ENCODE data around the gene GNAI2.

DNA sequence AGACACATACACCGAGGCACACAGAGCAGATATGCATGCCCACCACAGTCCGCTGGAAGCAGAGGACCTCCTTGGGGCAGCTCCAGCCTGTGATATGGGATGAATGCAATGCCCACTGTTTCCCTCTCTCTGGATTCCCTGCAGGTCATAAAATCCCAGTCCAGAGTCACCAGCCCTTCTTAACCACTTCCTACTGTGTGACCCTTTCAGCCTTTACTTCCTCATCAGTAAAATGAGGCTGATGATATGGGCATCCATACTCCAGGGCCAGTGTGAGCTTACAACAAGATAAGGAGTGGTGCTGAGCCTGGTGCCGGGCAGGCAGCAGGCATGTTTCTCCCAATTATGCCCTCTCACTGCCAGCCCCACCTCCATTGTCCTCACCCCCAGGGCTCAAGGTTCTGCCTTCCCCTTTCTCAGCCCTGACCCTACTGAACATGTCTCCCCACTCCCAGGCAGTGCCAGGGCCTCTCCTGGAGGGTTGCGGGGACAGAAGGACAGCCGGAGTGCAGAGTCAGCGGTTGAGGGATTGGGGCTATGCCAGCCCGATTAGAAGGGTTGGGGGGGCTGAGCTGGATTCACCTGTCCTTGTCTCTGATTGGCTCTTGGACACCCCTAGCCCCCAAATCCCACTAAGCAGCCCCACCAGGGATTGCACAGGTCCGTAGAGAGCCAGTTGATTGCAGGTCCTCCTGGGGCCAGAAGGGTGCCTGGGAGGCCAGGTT, 44.9 kb upstream of the GNAI2 start, which contains the start of gene GNAT1:
- TF ChIP-seq SP1 (IDR thresholded peaks at IDR 0.05) (no peak), FOXM1 (IDR thresholded peaks at IDR 0.05; ENCODE audit: borderline replicate concordance) (no peak), NFRKB (IDR thresholded peaks at IDR 0.05) (no peak), FOXA1 (IDR thresholded peaks at IDR 0.05) (no peak)
